Stimulated activated CD8-positive, alpha-beta memory T cell treated with anti-CD3 and anti-CD28 coated beads, Interleukin-4, amount 100 ng/mL, for 1 hour (primary cell): ENCODE measurements around the gene CORO2A.
"Not testable (repeated sequence)": the region's sequence is repeated elsewhere in the genome, so short reads cannot be mapped to it uniquely, and the experiment has no call there.

ENCODE experiments used
- DNase-seq, 2 donors: peaks; one replicate each; pipeline ENCODE4 v3.0.0-alpha.2; 2020; ENCODE audit warnings: low read depth in 2 of 2, low spot score in 1 of 2

CORO2A gene

DNA sequence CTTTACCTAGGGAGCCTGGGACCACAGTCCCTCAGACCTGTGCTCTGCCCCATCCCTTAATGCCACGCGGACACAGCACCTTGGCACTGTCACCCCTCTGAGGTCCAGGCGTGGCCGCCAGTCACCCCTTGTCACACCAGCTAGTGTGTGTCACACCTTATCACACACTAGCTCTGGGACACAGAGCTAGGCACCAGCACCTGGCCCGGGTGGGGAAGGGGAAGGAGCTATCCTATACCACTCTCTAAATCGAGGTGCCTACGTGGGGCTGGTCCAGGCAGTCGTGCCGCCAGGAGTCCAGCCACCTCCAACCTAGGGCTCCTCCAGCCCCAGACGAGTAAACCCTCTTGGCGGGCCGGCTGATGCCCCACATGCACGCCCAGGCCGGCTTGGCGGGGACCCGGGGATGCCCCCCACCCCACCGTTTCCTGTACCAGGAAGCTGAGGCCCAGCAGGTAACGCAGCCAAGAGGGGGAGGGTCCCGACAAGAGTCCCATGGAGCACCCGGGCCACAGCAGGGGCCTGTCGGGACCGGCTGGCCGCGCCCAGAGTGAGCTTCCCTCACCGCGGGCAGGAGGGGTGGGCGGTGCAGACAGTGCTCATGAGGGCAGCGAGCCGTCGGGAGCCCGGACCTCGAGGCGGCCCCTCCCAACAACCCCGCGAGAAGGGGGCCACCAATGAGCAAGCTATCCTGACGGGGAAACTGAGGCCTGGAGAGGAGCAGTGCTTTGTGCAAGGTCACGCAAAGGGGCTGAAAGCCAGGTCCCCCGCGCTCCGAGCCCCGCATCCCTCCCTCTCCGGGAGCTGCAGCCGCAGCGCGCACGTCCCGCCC, 550 bp downstream of the CORO2A start:
- no peak for DNase-seq

DNA sequence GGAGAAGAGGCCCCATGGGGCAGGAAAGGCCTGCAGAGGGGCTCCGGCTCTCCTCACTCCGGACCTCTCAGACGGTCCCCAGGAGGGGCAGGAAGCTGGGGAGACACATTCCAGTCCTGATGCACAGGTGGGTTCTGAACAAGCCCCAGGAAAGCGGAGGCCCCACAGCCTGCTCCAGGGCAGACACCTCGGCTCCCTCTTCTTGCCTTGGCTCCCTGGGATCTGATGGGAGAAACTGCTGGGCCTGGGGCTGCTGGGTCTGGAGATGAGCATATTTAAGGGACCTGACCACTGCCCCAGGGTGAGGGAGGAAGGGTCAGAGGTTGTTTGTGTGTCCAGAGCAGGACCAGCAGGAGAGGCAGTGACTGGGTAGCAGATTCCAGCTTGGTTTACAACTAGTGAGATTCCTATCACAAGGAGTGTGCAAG, 1.2 kb downstream of the CORO2A start:
- DNase-seq, result no peak

DNA sequence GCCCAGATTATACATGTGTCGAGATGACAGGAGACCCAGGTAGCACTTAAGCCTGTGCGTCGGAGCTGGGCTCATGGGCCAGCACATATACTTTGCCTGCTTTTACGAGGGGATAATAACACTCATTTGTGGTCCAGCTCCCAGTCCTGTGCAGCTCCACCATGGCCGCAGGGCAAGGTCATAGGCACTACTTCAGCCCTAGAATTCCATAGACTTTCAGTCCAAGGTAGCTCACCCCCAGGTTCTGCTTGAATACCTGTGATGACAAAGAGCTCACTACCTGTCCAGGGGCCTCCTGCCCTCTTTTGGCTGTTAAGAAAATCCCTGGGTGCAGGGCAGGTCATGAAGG, 1.7 kb downstream of the CORO2A start:
- no peak for DNase-seq

DNA sequence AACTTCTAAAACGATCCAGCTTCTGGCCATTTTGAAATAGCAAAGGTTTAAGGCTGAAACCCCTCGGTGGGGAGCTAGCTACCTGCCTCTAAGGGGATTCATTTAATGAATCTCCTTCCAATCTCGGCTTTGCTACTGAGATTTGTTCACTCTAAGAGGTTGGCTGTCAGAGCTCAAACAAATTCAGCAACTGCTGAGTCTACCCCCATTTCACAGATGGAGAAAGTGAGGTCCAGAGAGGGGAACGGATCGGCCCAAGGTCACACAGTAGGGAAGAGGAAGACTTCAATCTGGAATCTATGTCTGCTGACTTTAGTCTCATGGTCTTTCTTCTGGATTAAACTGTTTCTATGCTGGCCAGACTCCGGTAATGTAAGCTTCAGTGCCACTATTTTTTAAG, 3.0 kb downstream of the CORO2A start:
- DNase-seq, result no peak

DNA sequence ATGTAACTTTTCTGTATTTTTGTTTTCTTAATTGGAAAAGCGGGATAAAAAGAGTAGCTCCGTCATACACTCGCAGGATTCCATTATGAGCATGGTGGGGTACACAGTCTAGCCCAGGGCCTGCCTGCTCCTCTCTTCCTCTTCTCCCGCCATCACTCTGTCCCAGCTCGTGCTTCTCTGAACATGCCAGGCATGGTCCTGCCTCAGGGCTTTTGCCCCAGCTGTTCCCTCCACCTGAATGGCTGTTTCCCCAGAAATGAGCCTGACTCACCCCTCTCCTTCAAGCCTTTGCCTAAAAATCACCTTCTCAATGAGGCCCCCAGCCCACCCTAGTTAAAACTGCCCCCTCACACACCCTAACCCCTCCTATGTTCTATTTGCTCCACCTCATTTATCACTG, 4.5 kb downstream of the CORO2A start:
- DNase-seq, result no peak

DNA sequence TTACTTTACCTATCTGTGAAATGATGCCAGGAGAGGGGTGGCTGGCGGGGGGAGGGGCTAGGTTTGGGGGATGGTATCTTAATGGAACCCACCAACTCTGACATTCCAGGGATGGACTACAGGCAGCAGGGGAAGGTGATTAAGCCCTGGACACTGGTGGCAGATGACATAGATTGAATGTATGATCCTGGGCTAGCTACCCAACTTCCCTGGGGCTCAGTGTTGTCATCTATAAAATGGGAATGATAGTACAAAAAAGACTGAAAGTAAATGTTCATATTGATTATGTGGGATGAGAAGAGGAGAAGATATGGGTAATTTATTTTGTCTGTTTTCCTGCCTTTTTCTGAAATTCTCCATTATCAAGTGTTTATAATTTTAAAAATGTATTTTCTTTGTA, 6.2 kb downstream of the CORO2A start:
- no peak for DNase-seq

DNA sequence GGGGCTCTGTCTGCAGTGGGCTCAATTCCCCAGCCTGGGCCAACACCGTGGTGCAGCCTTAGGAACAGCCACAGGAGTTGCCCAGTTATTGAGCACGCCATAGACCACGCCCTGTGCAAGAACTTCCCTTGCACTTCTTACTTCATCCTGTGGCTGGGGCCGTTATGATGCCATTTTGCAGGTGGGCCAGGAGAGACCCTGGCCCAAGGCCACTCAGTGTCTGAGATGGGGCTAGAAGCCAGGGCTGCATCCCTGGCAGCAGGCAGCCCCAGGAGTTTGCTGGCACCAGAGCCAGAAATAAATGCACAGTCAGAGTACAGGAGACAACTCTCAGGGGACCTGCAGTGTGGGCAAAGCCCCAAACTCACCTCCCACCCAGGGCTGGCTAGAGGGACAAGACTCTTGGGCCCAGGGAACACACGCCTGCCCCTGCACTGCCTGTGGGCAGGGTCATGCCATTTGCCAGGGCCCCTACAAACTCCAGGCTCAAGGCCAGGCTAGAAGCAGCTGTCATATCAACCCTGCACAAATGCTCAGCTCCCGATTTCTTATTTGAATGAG, 6.7 kb downstream of the CORO2A start:
- no peak for DNase-seq

DNA sequence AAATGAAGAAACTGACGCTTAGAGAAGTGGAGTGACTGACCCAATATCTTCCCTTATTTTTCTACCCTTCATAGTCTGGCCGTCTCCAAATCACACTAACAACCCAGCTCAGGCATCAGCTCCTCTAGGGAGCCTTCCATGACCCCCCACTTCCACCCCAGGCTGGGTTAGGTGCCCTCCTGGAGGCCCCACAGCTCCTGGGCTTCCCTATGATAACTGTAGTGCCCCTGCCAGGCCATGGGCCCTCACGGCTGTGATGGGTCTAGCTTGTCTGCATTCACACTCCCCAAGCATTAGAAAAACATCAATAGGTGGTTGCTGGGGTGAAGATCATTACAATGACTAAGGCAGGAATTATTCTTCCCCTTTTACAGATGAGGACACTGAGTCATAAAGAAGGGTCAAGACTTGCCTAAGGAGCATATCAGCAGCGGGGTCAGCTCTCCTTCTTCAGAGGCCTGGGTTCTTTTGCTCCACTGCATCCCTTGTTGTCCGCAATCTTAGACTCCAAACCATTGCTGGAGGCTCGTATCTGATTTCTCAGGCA, 7.3 kb downstream of the CORO2A start:
- DNase-seq, result no peak

DNA sequence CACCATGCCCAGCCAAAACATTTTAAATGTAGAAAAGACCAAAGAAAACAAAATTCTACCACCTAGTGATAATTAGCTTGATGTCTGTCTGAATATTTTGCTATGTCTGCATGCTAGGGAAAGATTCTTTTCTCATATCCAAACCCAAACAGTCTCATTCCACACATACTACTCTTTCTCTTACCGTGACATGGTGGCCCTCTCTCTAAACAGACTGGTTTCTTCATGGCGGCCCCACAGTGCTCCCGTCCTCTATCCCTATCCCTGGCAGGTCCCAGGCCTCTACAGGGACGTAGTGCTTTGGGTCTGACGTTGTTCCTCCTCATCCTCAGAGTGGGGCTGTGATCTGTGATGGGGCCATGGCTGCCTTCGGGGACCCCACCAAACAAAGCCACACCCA, 8.1 kb downstream of the CORO2A start:
- DNase-seq, result no peak

DNA sequence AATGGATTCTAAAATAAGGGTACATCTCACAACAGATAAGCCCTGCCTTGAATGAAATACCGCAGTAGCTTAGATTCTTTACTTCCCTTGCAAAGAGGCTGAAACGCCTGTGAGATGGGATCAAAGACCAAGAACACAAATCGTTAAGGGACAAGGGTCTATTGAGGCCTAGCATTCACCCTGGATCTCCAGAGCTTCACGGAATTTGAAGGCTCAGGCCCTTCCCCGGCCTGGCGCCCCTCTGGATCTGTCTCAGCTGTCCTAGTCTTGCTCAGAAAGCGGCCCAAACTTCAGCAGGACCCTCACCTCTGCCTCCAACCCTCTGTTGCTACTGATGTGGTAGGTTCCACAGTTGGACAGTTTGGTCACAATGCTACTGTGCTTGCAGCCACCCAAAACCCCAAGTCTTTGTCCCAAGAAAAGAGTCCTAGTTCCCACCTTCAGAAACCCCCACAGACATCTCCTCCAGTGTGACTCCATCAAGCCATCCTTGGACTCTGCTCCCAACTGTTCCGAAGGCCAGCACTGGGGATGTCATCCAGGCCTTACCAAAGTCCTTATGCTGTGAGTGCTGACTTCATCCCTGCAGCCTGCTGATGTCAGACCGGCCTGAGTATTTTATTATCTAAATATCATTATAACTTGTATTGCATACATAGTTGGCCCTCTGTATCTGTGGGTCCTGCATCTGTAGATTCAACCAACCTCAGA, 9.4 kb downstream of the CORO2A start:
- no peak for DNase-seq

DNA sequence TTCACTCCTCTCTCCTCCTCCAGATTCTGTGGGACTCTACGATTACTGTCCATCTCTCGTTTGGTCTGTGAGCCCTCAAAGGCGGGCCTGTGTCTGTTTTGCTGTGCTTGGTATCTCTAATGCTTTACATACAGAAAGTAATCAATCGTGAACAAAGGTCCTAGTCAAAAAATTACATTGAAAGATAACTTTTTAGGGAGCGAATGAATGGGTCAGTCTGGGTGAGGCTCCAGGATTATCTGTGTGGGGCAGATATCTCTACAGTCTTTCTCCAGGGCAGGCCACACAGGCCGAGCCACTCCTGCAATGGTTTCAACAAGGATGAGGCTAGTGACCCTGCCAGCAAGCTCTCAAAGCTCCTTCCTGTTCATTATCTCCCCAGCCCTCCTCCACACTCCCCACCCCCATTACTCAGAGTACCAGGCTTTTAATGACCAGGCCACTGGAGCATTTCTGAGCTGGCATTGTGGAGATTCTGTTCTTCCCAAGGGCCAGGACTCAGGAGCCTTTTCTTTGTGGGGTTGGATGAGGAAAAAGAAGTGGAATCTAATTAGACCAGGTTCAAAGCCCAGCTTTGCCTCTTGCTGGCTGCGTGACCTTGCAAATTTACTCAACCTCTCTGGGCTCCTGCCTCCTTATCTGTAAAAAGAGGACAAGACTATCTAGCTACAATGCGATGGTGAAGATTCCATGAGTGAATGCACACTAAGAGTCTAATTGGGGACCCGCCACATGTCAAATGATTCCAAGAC, 10.2 kb downstream of the CORO2A start:
- DNase-seq, result no peak

DNA sequence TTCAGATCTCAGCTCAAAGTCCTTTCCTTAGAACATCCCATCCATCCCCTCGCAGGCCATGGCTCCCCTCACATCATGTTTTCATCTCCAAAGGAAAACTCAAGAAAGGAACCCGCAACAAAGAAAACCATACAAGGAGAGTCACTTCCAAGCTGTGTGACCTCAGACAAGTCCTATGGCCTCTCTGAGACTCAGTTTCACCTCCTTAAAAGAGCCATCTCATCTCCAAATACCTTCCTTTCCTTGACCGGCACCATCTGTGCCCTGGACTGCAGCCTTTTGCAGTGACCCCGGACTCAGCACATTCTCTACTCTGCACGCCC, 10.7 kb downstream of the CORO2A start:
- DNase-seq, result no peak

DNA sequence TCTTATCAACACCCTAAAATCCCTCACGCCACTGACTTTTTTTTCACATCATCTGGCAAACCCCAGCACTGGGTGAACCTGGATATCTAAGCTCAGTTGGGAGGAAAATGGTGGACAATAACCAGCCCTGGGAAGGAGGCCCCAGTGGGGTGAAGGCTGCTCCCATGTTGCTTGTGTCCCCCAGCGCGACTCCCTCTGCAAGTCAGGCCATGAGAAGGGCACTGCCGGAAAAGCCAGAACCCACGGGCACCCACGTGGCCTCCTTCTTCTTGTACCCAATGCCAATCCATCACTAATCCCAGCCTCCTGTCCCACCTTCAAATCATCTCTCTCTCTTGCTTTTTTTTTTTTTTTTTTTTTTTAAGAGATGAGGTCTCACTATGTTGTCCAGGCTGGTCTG, 11.4 kb downstream of the CORO2A start:
- no peak for DNase-seq

DNA sequence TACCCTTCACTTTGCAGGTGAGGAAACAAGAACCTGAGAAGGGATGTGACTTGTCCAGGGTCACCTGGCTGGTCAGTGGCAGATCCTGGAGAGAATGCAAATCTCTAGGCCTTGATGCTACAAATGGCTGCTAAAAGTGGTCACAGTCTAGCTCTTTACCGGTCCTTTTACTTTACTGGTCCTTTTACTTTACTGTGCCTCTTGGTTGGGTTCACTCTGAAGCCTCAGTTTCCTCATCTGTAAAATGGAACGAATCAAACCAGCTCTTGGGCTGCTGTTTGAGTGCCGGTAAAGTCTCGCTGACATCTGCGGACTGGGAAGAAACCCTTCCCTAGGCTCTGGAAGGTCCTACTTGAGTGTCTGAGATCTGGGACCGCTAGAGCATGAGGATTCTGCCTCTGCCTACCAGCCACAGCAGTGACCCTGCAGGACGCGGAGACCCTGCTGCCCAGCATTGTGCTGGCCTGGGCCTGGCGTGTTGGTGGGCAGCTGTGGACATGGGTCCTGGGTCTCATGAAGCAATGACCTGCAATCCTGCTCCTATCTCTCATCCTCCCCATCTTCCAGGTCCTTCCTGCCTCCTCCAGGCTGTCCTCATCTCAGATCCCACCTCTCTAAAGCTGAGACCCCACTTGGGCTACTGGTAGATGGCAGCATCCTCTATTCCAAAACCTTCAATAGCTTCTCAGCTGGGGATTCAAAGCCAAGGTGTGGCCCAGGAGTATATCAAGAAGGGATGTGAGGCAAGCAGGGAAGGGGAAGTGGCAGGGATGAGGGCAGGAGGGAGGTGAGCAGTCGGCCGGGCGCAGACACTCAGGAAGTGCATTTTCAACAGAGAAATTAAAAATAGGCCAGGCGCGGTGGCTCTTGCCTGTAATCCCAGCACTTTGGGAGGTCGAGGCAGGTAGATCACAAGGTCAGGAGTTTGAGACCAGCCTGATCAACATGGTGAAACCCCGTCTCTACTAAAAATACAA, 13.3 kb downstream of the CORO2A start:
- DNase-seq, result no peak

DNA sequence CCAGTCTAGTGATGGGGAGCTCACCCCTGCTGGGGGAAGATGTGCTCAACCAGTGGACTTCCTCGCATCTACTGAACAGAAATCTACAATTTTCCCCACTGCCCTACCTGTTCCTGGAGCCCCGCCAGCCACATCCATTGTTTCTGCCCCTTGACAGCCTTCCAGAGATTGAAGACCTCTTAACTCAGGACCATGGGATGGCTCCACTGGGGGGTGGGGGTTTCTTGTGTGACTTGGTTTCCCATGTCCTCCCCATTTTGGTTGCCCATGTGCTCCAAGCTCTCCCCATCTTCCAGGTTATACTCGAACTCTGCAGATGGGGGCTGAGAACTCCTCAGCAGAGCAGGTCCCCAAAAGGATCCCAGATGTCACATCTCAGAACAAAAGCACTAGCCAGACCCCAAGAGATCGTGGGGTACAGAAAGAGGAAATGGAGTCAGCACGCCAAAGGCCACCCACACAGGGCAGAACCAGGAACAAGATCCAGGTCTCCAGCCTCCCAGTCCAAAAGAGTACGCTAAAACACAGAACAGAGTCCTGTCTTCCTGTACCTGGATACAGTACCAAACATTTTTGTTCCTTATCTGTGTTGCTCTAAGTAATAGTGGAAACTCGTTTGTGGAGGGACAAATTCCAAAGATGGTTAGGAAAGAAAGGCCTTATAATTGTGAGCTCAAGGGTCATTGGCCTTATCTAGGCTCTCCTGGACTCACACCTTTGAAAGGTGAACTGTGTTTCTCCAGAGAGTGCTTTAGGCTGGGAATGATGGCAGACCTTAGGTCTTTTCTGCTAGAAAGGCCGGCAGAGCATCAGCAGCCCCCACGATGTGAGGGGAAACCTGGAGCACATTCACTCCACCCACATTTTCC, 15.8 kb downstream of the CORO2A start:
- no peak for DNase-seq

DNA sequence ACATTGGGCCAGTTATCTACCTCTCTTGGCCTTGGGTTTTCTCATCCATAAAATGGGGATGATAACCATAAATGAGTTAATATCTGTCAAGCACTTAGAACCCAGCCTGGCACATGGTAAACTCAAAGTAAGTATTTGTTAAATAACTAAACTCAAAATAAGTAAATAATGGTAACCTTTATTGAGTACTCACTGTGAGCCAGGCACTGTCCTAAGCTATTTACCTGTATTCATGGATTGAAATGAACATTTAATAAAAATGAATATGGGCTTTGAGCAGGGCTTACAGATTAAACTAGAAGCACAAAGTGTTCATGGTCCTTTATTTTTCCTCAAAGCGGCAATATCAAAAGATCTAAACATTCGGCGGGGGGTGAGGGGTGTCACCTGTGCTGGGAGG, 16.7 kb downstream of the CORO2A start:
- DNase-seq, result no peak

DNA sequence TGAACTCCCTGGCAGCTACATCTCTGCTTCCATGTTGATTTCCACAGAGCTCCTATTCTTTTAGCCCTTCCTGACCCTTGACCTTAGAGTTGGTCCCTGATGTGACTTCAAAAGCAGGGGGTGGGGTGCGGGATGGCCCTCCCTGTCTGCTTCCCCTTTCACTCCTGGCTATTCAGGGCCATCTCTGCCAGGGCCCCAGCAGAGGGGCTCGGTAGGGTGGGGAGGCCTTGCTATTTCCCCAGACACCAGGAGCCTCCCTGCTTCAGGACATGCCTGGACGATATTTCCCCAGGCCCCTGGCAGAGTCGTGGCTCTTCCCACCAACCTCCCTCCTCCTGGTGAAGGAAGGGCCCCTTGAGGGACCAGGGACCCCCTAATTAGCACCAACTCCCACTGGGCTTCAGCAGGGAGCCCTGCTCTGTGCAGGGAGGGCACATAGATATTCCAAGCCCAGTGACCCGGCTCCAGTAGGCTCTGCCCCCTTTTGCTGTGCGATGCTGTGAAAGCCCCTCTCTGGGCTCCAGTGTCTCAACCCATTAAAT, 17.3 kb downstream of the CORO2A start:
- no peak for DNase-seq

DNA sequence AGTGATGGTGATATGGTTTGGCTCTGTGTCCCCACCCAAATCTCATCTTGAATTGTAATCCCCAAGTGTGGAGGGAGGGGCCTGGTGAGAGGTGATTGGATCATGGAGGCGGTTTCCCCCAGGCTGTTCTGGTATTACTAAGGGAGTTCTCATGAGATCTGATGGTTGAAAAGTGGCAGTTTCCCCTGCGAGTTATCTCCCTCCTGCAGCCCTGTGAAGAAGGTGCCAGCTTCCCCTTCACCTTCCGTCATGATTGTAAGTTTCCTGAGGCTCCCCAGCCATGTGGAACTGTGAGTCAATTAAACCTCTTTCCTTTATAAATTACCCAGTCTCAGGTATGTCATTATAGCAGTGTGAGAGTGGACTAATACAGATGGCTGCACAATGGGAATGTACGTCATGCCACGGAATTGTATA, 17.9 kb downstream of the CORO2A start:
- not testable (repeated sequence) for DNase-seq

DNA sequence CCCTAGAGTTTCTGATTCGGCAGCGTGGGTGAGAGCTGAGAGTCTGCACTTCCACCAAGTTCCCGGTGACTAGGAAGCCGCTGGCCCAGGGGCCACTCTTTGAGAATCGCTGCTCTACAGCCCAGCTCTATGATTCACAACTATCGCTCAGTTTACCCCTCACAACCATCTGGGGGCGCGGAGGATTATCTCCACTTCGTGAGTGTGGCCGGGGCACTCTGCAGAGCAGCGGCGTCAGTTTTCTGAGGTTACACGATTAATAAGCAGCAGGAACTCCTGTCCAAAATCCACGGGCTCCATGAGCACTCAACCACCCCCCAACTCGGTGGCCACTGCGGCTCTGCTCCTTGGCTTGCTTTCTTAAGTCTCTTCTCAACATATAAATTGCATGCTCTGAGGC, 19.3 kb downstream of the CORO2A start:
- DNase-seq, result no peak
